Ramos (cell line): ENCODE measurements around the gene ZNF747.
"Not testable (repeated sequence)": the region's sequence is repeated elsewhere in the genome, so short reads cannot be mapped to it uniquely, and the experiment has no call there.

ENCODE experiments used
- in situ Hi-C: fragments of 300-500 bp; cut with MboI; formaldehyde crosslinking; loops from one replicate; pipeline ENCODE4 v1.14.3; 2022; ENCODE audit warnings: low sequenced_read_pairs; ENCODE audit not compliant: unreplicated experiment

The ZNF747 gene

DNA sequence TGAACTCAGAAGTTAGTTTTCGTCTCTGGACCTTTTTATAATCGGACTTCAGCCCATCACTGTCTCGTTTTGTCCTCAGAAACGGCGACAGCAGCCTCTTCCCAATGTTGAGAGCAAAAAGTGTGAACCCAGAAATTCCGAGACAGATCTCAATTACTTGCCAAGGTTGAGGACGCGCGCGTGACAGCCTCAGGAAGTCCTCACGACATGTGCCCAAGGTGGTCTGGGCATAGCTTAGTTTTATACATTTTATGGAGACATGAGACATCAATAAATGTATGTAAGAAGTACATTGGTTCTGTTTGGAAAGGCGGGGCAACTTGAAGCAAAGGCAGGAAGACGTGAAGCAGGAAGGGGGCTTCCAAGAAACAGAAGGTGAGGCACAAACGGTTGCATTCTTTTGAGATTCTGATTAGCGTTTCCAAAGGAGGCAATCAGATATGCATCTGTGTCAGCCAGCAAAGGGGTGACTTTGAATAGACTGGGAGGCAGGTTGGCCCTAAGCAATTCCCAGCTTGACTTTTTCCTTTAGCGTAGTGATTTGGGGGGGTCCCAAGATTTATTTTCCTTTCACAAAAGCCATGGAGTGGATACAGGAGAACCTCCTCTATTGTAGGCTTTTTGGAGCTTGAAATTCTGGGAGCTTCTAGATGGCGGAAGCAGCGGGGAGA lies 583 bp upstream of the ZNF747 start:
- in situ Hi-C loops, result no loop called here

DNA sequence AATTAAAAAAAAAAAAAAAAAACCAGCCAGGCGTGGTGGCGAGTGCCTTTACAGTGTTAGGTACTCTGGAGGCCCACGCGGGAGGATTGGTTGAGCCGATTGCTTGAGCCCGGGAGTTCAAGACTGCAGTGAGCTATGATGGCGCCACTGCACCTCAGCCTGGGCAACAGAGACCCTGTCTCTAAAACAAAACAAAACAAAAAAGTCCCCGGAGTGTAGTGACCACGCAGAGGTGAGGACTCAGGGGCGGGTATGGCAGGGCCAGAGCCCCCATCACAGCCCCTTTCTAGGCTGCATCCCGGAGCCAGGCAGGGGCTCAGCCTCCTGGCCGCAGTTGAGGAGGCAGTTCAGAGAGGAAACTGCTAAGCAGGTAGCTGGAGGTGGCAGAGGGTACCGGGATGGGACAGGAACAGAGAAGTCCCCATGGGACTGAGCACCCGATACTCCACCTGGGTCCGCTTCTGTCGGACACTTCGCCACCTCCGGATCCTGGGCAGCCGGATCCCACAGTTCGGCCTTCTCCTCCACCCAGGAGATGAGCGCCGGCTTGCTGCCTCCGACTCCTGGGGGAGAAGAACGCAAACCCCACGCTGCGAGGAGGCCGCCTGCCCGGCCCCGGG lies 800 bp downstream of the ZNF747 start:
- in situ Hi-C loops, result no loop called here

GRCh38 chr16:30533146-30533522 lies 1.5 kb downstream of the ZNF747 start:
- in situ Hi-C loops, result no loop called here

DNA sequence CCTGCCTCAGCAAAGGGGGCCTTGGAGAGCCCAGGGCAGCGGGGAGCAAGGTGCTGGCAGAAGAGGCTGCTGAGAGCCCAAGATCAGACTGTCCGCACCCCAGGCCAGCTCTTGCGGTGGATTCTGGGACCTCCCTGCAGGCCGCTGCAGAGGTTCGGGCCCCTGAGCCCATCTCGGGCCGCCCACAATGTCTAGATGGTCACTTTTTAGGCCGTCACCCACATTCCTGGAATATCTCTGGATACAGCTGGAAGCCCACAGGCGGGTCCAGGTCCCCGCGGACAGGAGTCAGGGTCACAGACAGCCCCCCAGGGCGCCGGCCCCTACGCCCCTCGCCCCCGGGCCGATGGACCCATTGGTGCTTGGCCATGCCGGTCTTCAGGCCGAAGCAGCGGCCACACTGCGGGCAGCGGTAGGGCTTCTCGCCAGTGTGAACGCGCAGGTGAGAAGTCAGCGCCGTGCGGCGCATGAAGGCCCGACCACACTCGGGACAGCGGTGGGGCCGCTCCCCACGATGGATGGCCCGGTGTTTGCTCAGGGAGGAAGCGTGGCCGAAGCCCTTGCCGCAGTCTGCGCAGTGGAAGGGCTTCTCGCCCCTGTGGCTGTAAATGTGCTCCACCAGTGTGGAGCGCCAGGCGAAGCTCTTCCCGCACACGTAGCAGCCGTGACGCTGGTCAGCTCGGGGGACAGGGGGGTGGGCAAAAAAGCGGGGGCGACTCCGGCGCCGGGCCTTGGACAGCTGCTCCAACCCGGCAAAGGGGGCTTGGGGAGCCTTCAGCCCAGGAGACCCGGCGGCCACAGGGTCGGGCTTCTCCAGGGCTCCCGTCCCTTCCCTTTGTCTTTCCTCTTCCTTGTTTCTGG lies 2.1 kb downstream of the ZNF747 start:
- in situ Hi-C loops, result no loop called here

GRCh38 chr16:30530163-30531037 lies 4.3 kb downstream of the ZNF747 start:
- in situ Hi-C loops, result no loop called here

- in situ Hi-C loops, result no loop called here
Measured at GRCh38 chr16:30528799-30529457, 5.7 kb downstream of the ZNF747 start.

- in situ Hi-C loops, result no loop called here
Measured at GRCh38 chr16:30527635-30528178, 7.0 kb downstream of the ZNF747 start.

- in situ Hi-C loops, result no loop called here
Measured at GRCh38 chr16:30526823-30527634, 7.6 kb downstream of the ZNF747 start.

DNA sequence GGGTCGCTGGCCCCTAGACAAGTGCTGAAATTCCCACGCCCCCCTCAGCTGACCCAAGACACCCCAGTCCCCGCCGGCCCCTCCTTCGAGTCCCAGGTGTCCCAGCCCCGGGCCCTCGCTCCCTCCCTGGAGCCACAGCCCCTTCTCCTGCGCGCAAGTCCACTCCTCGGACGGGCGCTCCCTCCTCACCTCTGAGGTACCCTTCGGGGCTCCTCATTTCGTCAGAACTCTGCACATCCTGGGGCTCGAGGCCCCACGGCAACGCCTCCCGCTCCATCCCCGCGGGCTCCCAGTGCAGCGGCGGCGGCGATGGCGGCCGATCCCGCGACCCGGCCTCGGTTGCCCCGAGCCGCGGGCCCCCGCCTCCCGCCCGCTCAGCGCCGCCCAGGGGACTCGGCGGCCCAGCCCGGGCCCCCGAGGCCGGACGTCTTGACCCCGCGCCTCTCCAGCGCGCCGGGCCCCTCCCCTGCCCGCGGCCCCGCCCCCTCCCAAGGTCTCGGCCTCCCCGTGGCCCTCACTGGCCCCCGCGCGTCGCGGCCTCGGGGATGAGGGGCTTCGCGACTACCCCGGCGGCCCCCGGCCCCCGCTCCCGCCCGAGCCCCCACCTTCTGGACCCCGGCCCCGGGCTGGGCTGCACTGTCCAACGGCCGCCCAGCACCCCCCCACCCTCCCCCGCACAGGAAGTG lies 8.4 kb downstream of the ZNF747 start, which contains the start of gene ZNF768:
TSS of gene ZNF768 (minus strand) at position 430 of the 686 bp plus-strand sequence. CDS start at position 277, 153 bp downstream.
- in situ Hi-C loops, result no loop called here

- in situ Hi-C loops, result no loop called here
Measured at GRCh38 chr16:30525844-30526136, 8.9 kb downstream of the ZNF747 start.

DNA sequence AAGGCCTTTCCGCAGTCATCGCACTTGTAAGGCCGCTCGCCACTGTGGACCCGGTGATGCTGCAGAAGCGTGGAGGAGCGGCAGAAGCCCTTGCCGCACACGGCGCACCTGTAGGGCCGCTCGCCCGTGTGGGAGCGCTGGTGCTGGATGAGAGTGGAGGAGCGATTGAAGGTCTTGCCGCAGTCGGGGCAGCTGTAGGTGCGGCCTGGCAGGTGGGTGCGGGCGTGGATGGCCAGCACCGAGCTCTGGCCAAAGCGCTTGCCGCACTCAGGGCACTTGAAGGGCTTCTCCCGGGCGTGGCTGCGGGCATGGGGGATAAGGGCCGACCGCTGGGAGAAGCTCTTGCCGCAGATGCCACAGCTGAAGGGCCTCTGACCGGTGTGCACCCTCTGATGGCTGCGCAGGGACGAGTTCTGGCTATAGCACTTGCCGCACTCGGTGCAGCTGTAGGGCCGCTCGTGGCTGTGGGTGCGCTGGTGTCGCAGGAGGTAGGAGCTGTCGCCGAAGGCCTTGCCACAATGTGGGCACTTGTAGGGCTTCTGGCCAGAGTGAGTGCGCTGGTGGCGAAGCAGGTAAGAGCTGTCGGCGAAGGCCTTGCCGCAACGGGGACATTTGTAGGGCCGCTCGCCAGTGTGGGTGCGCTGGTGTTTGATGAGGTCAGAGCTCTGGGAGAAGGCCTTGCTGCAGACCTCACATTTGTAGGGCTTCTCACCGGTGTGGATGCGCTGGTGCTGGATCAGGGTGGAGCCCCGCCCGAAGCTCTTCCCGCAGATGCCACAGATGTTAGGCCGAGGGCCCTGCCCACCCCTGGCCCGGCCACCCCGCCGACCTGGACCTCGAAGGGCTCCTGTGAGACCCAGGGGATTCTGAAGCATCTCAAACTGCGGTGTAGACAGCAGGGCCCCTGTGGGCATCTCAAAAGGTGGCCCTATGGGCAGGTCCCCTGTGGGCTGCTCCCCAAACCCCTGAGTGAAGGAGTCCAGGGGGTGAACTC lies 9.8 kb downstream of the ZNF747 start:
- in situ Hi-C loops, result no loop called here

DNA sequence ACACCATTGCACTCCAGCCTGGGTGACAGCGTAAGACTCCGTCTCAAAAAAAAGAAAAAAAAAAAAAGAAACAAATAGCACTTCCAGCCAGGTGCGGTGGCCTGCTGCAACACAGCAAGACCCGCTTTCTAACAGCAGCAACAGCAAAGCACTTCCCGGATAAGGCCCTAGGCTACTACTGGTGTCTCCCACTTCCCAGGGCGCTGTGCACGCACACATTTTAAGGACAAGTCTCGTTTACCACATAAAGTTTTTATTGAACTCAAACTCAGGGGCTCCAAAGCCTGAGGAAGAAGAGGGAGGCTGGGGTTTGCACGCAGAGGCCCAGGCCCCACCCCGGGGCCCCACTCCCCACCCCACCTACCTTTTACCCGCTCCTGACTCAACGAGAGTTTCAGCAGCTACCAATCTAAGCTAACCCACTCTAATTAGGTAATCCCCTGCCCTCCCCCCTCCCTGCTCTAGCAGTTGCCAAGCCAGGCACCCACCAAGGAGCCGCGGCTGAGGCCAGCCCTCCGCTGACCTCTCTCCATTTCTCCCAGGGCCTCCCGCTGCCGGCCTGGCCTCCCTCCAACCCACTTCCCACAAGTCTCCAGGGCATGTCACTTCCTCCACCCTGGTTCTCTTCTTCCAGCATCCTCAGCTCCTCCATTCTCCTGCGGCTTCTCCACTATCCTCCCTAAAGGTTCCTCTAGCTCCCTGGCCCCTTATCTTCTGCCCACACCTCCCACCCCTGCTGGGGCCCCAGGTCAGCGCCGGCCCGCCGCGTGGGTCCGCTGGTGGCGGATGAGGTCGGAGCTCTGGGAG lies 10.7 kb downstream of the ZNF747 start:
- in situ Hi-C loops, result no loop called here

- in situ Hi-C loops, result not testable (repeated sequence)
Measured at GRCh38 chr16:30522702-30523463, 11.8 kb downstream of the ZNF747 start.

DNA sequence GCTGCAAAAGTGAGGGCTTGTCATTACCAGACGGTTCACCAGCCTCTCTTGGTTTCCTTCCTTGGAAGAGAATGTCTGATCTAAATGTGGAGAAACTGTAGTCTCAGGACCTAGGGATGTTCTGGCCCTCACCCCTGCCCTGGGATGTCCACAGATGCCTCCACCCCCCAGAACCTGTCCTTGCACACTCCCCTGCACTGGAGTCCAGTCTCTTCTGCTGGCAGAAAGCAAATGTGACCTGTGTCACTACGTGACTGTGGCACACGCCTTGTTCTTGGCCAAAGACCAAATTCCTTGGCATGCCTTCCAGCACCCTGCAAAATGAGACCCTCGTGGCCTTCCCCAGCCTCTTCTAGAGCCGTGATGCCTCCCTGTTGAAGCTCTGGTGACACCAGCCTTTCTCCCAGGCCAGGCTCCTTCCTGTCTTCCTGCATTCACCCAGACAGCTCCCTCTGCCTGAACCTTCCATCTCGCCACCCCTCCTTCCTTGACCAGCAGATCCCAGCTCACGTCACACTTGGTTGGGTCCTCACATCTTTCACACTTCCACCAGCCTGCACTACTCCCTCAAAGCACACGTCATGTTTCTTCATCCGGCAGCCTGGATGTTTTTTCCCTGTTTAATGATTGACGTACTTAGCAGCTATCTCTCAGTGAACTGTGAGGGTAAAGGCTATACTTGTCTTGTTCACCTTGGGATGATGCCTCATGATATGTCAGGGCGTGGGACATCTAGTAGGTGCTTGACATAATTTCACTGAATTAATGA lies 12.6 kb downstream of the ZNF747 start:
- in situ Hi-C loops, result no loop called here

DNA sequence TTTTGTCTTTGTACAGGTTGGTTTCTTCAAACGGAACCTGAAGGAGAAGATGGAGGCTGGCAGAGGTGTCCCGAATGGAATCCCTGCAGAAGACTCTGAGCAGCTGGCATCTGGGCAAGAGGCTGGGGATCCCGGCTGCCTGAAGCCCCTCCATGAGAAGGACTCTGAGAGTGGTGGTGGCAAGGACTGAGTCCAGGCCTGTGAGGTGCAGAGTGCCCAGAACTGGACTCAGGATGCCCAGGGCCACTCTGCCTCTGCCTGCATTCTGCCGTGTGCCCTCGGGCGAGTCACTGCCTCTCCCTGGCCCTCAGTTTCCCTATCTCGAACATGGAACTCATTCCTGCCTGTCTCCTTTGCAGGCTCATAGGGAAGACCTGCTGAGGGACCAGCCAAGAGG lies 13.2 kb downstream of the ZNF747 start:
- in situ Hi-C loops, result no loop called here
